Duodenal mucosa (tissue), 2 donors: ENCODE results near the gene AQP6.

Experiments used
- H3K27ac ChIP-seq: one replicate; pipeline ENCODE4 v1.7.0; 2013; ENCODE audit warnings: low read depth, low read length
- H3K27me3 ChIP-seq, 2 donors: one replicate each; pipeline ENCODE4 v1.7.0; 2013; ENCODE audit warnings: low read length in 2 of 2, control low read depth in 1 of 2; ENCODE audit not compliant: insufficient read depth in 2 of 2, control insufficient read depth in 1 of 2
- H3K36me3 ChIP-seq, 2 donors: one replicate each; pipeline ENCODE4 v1.7.0; 2013; ENCODE audit warnings: low read length in 2 of 2, control low read depth in 1 of 2; ENCODE audit not compliant: insufficient read depth in 2 of 2, control insufficient read depth in 1 of 2
- H3K4me1 ChIP-seq, 2 donors: one replicate each; pipeline ENCODE4 v1.7.0; 2013; ENCODE audit warnings: low read length in 2 of 2, control low read depth in 1 of 2; ENCODE audit not compliant: insufficient read depth in 2 of 2, control insufficient read depth in 1 of 2
- H3K4me3 ChIP-seq, 2 donors: one replicate each; pipeline ENCODE4 v1.7.0; 2013; ENCODE audit warnings: low read length in 2 of 2, low read depth in 1 of 2
- H3K9ac ChIP-seq, 2 donors: one replicate each; pipeline ENCODE4 v1.7.0; 2013; ENCODE audit warnings: low read length in 2 of 2, low read depth in 1 of 2
- H3K9me3 ChIP-seq, 2 donors: one replicate each; pipeline ENCODE4 v1.7.0; 2013; ENCODE audit warnings: low read length in 2 of 2, control low read depth in 1 of 2; ENCODE audit not compliant: control insufficient read depth in 1 of 2

AQP6 gene

DNA sequence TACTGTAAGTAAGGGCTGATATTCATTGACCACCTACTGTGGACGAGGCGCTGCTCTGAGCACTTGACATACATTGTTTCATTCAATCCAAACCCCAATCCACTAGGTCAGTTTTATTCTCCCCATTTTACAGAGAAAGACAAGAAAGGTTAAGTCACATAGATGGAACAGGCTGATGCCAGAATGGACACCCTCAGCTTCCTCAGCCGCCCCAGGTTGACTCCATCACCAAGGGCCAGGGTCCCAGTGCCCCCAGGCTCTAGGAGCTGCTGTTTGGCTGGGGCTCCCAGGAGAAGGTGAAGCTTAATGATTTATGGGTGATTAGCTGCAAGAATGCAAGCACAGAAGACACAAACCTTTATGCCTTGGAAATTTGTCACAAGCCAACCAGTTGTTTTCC lies 22.9 kb upstream of the AQP6 start:
- Histone ChIP-seq H3K4me1 (no peaks in the 10 kb centered on the region), H3K27ac (no peak overlapping the region), H3K9ac (no peak overlapping the region), H3K27me3 (peaks cover 7 to 9% of the 10 kb centered on the region in 2 donors), H3K9me3 (no peaks in the 10 kb centered on the region), H3K4me3 (no peak overlapping the region), H3K36me3 (no peaks in the 10 kb centered on the region)

DNA sequence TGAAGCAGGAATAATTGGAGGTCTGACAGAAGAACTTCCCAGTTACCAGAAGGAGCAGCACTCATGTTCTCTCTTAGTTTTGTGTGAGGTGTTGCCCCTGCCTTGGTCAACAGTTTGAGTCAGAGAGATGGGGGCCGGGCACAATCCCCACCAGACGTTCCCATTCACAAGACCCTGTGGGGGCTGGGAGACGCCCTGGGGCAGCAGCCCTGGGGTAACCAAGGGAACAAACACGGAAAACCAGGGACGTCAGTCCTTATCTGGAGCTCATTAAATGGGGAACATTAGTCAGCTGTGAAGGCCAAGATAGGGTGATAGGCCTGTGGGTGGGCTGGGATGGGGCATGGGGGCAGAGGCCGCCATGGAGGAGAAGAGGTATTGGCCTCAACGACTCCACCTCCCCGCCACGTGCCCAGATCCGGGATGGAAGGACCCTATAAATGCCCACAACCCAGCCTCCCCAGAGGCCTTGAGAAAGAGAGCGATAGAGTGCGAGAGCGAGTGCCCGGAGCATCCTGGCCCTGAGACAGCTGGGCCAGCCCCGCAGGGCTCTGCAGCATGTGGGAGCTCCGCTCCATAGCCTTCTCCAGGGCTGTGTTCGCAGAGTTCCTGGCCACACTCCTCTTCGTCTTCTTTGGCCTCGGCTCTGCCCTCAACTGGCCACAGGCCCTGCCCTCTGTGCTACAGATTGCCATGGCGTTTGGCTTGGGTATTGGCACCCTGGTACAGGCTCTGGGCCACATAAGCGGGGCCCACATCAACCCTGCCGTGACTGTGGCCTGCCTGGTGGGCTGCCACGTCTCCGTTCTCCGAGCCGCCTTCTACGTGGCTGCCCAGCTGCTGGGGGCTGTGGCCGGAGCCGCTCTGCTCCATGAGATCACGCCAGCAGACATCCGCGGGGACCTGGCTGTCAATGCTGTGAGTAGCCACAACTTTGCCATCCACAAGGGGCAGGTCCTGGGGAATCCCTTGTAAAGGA lies 22.2 kb upstream of the AQP6 start, which contains the start of gene AQP2:
AQP2 (plus strand) TSS at position 465 of the 979 bp plus-strand sequence; CDS start at position 559, 94 bp downstream.
- Histone ChIP-seq H3K9ac (no peak within 1 kb of the TSS), H3K4me1 (no peaks in the 10 kb centered on the region), H3K36me3 (no peaks in the 10 kb centered on the region), H3K27ac (no peak within 1 kb of the TSS), H3K9me3 (no peaks in the 10 kb centered on the region), H3K27me3 (peaks cover 9% of the 10 kb centered on the region in 2 donors), H3K4me3 (no peak within 1 kb of the TSS)

DNA sequence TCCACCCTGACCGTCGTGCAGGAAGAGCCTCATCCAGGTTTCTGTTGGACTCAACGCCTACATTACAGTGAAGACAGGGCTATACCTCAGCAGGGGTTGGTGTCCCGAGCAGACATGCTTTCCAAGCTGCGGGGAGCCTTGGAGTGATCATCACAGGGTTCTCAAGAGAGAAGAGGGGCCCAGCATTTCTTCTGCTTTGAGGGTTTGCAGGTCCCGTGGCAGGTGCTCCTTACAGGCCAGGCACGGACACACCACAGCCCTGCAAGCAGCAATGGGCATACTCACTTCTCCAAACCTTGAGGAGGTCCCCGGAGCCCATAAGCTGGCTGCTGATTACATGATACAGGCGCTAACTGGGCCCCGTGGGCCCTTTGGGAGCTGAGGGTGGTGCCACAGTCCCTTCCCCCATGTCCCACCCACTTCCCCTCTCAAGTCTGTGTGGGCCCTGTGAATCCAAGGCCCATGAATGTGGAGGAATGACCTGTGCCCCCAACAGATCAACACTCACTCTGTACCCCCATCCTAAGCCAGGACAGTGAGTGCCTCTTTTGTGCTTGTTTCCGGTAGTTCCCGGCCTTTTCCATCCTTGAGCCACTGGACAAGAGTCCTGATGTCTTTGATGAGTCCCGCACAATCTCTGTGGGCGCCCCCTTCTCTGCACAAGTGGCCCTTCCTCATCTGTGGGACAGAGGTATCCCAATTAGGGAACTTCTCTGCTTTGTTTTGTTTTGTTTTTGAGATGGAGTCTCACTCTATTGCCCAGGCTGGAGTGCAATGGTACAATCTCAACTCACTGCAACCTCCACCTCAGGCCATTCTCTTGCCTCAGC lies 21.1 kb upstream of the AQP6 start:
- H3K9ac ChIP-seq: no peak overlapping the region
- H3K27me3 ChIP-seq: peaks cover 15% of the 10 kb centered on the region in 2 donors
- no peak overlapping the region for H3K4me3 ChIP-seq
- no peaks in the 10 kb centered on the region for H3K4me1 ChIP-seq
- H3K36me3 ChIP-seq: no peaks in the 10 kb centered on the region
- no peaks in the 10 kb centered on the region for H3K9me3 ChIP-seq
- no peak overlapping the region for H3K27ac ChIP-seq

DNA sequence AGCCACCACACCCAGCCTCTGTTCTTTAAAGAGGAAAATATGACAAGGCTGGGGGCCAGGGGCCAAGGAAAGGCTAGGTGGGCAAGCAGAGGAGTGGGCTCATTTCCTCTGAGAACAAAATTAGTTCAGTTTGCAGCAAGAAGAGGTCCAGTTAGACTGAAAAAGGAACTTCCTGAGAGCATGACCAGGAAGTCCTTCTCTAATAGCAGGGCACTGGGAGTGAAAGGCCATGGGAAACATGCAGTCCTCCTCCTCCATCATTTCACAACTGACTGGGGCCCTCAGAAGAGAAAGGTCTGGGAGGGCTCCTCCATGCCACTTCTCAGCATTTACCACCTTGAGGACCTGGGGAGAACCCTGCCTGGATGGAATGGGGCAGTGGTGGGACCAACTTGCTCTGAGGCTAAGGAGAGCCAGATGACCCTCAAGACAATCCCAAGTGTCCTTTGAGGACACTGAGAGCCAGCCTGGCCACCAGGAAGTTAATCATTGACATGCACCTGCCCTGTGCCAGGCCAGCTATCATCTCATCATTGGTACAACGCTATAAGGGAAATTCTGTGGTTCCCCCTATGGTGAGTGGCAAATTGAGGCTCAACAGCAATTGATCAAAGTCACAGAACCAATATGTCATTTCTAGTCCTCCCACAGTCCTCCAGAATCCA lies 20.2 kb upstream of the AQP6 start:
- no peak overlapping the region for H3K4me3 ChIP-seq
- peaks cover 15 to 19% of the 10 kb centered on the region in 2 donors for H3K27me3 ChIP-seq
- no peaks in the 10 kb centered on the region for H3K36me3 ChIP-seq
- no peaks in the 10 kb centered on the region for H3K9me3 ChIP-seq
- H3K9ac ChIP-seq: no peak overlapping the region
- no peak overlapping the region for H3K27ac ChIP-seq
- H3K4me1 ChIP-seq: no peaks in the 10 kb centered on the region

DNA sequence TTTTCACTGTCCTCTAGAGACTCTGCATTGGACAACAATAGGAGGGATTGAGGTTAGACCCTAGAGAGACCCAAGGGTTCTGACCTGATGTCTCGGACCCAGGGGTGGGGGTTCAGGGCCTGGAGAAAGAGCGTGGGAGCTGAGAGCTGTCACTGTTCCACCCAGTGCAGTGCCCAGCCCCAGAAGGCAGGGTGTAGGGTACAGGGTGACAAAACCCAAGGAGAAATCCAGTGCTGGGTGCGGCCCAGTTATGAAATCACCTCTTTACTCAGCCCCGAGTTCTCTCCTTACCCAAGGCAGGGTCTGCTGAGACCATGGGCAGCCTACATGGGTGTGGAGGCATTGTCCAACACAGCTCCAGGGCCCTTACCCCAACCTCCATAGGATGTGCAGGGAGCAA lies 19.6 kb upstream of the AQP6 start:
- Histone ChIP-seq H3K4me1 (no peaks in the 10 kb centered on the region), H3K36me3 (no peaks in the 10 kb centered on the region), H3K4me3 (no peak overlapping the region), H3K9ac (no peak overlapping the region), H3K27me3 (peaks cover 15 to 25% of the 10 kb centered on the region in 2 donors), H3K27ac (no peak overlapping the region), H3K9me3 (no peaks in the 10 kb centered on the region)

DNA sequence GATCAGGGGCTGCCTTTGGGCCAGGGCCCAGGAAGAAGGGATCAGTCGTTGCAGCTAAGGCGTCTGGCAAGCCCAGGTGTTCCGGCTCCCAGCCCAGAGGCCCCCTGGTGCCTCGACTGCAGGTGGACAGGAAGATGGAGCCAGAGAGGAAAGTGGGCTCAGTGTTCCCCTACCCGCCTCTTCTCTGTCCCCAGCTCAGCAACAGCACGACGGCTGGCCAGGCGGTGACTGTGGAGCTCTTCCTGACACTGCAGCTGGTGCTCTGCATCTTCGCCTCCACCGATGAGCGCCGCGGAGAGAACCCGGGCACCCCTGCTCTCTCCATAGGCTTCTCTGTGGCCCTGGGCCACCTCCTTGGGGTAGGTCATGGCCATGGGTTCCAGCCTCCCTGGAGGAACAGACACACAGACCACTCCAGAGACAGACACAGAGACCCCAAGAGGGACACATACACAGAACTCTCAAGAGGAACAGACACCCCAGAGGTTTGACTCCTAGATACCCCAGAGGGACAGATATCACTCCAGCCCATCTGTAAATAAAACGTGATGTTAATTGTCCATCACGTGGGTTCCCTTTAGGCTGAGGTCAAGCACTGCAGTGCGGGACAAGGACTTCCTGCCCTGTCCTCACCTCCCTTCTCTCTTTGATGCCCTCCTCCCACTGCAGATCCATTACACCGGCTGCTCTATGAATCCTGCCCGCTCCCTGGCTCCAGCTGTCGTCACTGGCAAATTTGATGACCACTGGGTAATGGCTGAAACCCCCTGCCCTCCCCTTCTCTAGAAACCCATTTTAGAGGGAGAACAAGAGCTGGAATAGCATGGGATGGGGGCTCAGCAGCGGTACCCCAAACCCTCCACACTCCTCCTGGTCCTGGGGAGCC lies 18.5 kb upstream of the AQP6 start:
- H3K27ac ChIP-seq: no peak overlapping the region
- no peaks in the 10 kb centered on the region for H3K36me3 ChIP-seq
- H3K27me3 ChIP-seq: peaks cover 20 to 34% of the 10 kb centered on the region in 2 donors

DNA sequence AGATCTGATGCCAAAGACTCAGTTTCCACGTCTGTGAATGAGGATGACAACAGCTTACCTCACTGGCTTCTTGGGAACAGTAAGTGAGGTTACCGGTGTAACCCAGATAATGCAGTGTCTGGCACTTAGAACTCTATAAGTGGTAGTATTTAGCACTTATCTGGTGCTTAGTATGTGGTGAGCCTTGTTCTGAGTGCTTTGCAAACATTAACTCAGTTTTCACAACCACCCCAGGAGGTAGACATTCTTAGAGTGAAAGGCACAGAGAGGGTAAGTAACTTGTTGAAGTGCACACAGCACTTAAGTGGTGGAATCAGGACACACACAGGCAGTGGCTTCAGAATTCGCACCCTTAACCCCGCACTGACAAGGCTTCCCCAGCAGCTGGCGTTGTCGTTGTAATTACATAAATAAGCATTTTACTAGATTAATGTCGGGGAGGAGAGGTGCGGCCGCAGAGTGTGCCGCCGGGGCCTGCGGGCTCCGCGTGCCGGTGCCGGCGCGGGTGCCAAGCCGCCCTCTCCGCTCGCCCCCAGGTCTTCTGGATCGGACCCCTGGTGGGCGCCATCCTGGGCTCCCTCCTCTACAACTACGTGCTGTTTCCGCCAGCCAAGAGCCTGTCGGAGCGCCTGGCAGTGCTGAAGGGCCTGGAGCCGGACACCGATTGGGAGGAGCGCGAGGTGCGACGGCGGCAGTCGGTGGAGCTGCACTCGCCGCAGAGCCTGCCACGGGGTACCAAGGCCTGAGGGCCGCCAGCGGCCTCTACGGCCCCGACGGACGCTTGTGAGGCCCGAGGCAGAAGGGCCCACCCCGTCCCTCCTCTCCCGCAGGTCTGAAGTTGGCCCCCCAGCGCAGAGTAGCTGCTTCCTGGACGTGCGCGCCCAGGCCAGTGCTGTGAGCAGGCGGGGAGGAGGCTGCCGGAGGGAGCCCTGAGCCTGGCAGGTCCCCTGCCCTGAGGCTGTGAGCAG lies 17.6 kb upstream of the AQP6 start:
- H3K27ac ChIP-seq: no peak overlapping the region
- no peaks in the 10 kb centered on the region for H3K9me3 ChIP-seq
- peaks cover 30 to 44% of the 10 kb centered on the region in 2 donors for H3K27me3 ChIP-seq
- H3K36me3 ChIP-seq: no peaks in the 10 kb centered on the region
- H3K4me1 ChIP-seq: no peaks in the 10 kb centered on the region
- H3K9ac ChIP-seq: no peak overlapping the region
- H3K4me3 ChIP-seq: no peak overlapping the region

More for the DNA sequence above, 18.5 kb upstream of the AQP6 start:
- Histone ChIP-seq H3K9ac (no peak overlapping the region), H3K4me1 (no peaks in the 10 kb centered on the region), H3K9me3 (no peaks in the 10 kb centered on the region), H3K4me3 (no peak overlapping the region)

DNA sequence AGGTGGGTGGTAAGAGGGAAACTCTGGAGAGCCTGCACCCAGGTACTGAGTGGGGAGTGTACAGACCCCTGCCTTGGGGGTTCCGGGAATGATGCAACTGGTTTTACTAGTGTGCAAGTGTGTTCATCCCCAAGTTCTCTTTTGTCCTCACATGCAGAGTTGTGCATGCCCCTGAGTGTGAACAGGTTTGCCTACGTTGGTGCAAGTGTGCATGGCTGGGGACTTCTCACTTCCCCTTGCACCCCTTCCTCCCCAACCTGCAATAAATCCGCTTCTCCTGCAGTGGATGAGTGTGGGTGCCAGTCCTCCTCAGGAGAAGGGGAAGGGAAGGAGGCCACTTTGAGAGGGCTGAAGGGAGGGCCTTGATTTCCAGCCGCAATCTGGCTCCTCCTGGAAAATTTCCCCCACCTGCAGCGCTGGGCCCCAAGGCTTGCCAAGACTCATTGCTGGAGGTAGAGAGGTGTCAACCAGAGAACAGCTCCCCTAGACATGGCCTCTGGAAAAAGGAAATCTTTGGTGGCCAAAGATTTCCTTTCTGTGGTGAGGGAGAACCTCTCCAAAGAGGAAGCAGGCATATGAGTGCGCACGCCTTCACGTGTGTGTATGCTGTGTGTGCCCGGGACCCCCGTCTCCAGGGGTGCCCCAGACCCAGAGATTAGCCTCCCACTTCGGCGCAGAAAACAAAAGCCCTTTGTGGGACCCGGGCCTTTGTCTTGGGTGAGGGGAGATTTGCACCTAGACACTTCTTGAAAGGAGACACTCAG lies 16.7 kb upstream of the AQP6 start:
- H3K9ac ChIP-seq: no peak overlapping the region
- no peaks in the 10 kb centered on the region for H3K9me3 ChIP-seq
- H3K36me3 ChIP-seq: no peaks in the 10 kb centered on the region
- H3K27ac ChIP-seq: no peak overlapping the region
- H3K4me3 ChIP-seq: no peak overlapping the region
- no peaks in the 10 kb centered on the region for H3K4me1 ChIP-seq
- peaks cover 39 to 53% of the 10 kb centered on the region in 2 donors for H3K27me3 ChIP-seq
